A673 (cell line): ENCODE data around the gene CSNK1G3. TPM values are rescaled to one million over a fixed set of nuclear protein-coding genes. Genes with fewer than 3 reads are reported as not detected.

Experiments
- BruUV-seq: library from RNA; stranded (reverse); fragments of 400-500 nt; replicated peaks from 2 replicates; lab custom pipeline; 2021; lab: Mats Ljungman, UMichigan
- CTCF ChIA-PET: fragments of 300-600 bp; sonication (Branson Sonifier 250); formaldehyde crosslinking; loops from one replicate; lab custom pipeline; 2022; ENCODE audit warnings: antibody characterized with exemption; lab: Charles Lee
- POLR2A ChIA-PET: fragments of 300-600 bp; sonication (Branson Sonifier 250); formaldehyde crosslinking; loops from one replicate; lab custom pipeline; 2022; ENCODE audit warnings: antibody characterized with exemption; ENCODE audit not compliant: low non-redundant PET; lab: Charles Lee
- DNase-seq: peaks from one replicate; pipeline ENCODE4 v3.0.0-alpha.2; 2015; ENCODE audit warnings: low spot score
- H3K27ac ChIP-seq: fragments of 200-600 bp; sonication (generic); 2 replicates; pipeline ENCODE4 v1.5.1; 2016; ENCODE audit warnings: mixed run types, low read depth, mild to moderate bottlenecking, mixed read lengths, antibody characterized with exemption, low read length; ENCODE audit not compliant: poor library complexity, severe bottlenecking
- H3K27me3 ChIP-seq: fragments of 200-600 bp; sonication (generic); replicated peaks from 2 replicates; pipeline ENCODE4 v1.6.1; 2017; ENCODE audit warnings: mixed run types, low read depth, mild to moderate bottlenecking, mixed read lengths, antibody characterized with exemption, low read length; ENCODE audit not compliant: insufficient read depth, poor library complexity
- H3K36me3 ChIP-seq: fragments of 200-600 bp; sonication (generic); 2 replicates; pipeline ENCODE4 v1.6.1; 2016; ENCODE audit warnings: mixed run types, mild to moderate bottlenecking, mixed read lengths, antibody characterized with exemption, low read length; ENCODE audit not compliant: insufficient read depth, poor library complexity, severe bottlenecking
- H3K4me1 ChIP-seq: fragments of 200-600 bp; sonication (generic); 2 replicates; pipeline ENCODE4 v1.6.1; 2017; ENCODE audit warnings: mixed run types, mild to moderate bottlenecking, mixed read lengths, antibody characterized with exemption, low read length; ENCODE audit not compliant: insufficient read depth, poor library complexity, severe bottlenecking
- H3K4me3 ChIP-seq: fragments of 200-600 bp; sonication (generic); 2 replicates; pipeline ENCODE4 v1.5.1; 2016; ENCODE audit warnings: low read depth, mixed run types, mild to moderate bottlenecking, mixed read lengths, low read length; ENCODE audit not compliant: poor library complexity, severe bottlenecking
- H3K9me3 ChIP-seq: fragments of 200-600 bp; sonication (generic); 2 replicates; pipeline ENCODE4 v1.6.1; 2016; ENCODE audit warnings: mixed run types, low read depth, mild to moderate bottlenecking, mixed read lengths, antibody characterized with exemption, low read length; ENCODE audit not compliant: poor library complexity, severe bottlenecking
- EZH2 ChIP-seq: fragments of 200-600 bp; sonication (generic); IDR thresholded peaks from 2 replicates; pipeline ENCODE4 v1.6.1; 2017; ENCODE audit warnings: borderline replicate concordance, low read depth, mild to moderate bottlenecking, mixed read lengths, antibody characterized with exemption, low read length; ENCODE audit not compliant: poor library complexity, severe bottlenecking
- intact Hi-C: fragments of 100-400 bp; cut with micrococcal nuclease; formaldehyde crosslinking; loops from one replicate; pipeline ENCODE4 v1.10.0; 2022; ENCODE audit not compliant: unreplicated experiment
- total RNA-seq: library from RNA; stranded (reverse); gene quantifications from 2 replicates; pipeline ENCODE4 v1.2.3, GENCODE V29; 2021
- TF ChIP-seq, protein P1 (sequence below): fragments of 300-800, 200-600 bp; sonication (generic); conservative IDR thresholded peaks from 2 replicates; pipeline ENCODE4 v1.5.1; 2017; ENCODE audit warnings: low read depth, mild to moderate bottlenecking, antibody characterized with exemption, low read length, moderate library complexity, mixed read lengths

The CSNK1G3 gene
- total RNA-seq, 1 experiment from 2014 or later: 42.1 TPM

DNA sequence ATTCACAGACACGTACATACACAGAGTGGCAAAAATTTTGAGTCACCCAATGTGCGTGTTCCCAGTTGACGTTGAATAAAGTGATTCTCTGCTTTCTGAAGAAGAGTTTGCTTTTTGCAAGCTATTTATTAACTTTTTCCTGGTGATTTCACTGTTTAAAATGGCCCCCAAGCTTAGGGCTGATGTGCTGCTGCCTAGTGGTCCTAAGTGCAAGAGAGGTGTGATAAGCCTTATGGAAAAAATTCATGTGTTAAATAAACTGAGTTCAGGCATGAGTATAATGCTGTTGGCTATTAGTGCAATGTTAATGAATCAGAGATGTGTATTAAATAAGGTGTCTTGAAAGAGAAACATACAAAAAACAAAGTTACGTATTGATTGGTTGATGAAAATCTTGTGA lies 16.9 kb downstream of the CSNK1G3 start:
- H3K27me3 ChIP-seq: no peaks in the 10 kb centered on the region
- no peak overlapping the region for H3K27ac ChIP-seq
- no peaks in the 10 kb centered on the region for H3K9me3 ChIP-seq
- intact Hi-C loops: no loop called here
- H3K4me3 ChIP-seq: no peak overlapping the region
- no peaks in the 10 kb centered on the region for H3K36me3 ChIP-seq
- DNase-seq: no peak
- BruUV-seq: no TSS peak
- TF ChIP-seq EZH2: no peak
- TF ChIP-seq, protein P1, sequence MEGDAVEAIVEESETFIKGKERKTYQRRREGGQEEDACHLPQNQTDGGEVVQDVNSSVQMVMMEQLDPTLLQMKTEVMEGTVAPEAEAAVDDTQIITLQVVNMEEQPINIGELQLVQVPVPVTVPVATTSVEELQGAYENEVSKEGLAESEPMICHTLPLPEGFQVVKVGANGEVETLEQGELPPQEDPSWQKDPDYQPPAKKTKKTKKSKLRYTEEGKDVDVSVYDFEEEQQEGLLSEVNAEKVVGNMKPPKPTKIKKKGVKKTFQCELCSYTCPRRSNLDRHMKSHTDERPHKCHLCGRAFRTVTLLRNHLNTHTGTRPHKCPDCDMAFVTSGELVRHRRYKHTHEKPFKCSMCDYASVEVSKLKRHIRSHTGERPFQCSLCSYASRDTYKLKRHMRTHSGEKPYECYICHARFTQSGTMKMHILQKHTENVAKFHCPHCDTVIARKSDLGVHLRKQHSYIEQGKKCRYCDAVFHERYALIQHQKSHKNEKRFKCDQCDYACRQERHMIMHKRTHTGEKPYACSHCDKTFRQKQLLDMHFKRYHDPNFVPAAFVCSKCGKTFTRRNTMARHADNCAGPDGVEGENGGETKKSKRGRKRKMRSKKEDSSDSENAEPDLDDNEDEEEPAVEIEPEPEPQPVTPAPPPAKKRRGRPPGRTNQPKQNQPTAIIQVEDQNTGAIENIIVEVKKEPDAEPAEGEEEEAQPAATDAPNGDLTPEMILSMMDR: no peak
- ChIA-PET CTCF (no interaction called here), POLR2A (no interaction called here)
- peaks cover 12% of the 10 kb centered on the region for H3K4me1 ChIP-seq

- Histone ChIP-seq H3K4me1 (peaks cover 12% of the 10 kb centered on the region), H3K27me3 (no peaks in the 10 kb centered on the region), H3K36me3 (no peaks in the 10 kb centered on the region), H3K27ac (no peak overlapping the region), H3K4me3 (no peak overlapping the region), H3K9me3 (no peaks in the 10 kb centered on the region)
- ChIA-PET CTCF (no interaction called here), POLR2A (no interaction called here)
- TF ChIP-seq, protein P1: no peak
- TF ChIP-seq EZH2: no peak
- no peak for DNase-seq
- intact Hi-C loops: no loop called here
- BruUV-seq: no TSS peak
These were observed 18.8 kb downstream of the CSNK1G3 start for GRCh38 chr5:123530728-123531127.

GRCh38 chr5:123535648-123536047 lies 23.7 kb downstream of the CSNK1G3 start:
- no peak for DNase-seq
- TF ChIP-seq EZH2: no peak
- TF ChIP-seq, protein P1: no peak
- ChIA-PET POLR2A (interaction anchor here (0.7 kb wide), 1 partner anchor 112 kb away, joined by 5 read pairs; the partner anchor contains the start of gene CEP120), CTCF (no interaction called here)
- no peaks in the 10 kb centered on the region for H3K9me3 ChIP-seq
- H3K36me3 ChIP-seq: no peaks in the 10 kb centered on the region
- H3K4me3 ChIP-seq: no peak overlapping the region
- H3K27ac ChIP-seq: no peak overlapping the region
- no TSS peak for BruUV-seq
- H3K4me1 ChIP-seq: peaks cover 34% of the 10 kb centered on the region
- intact Hi-C loops: no loop called here
- H3K27me3 ChIP-seq: no peaks in the 10 kb centered on the region
